C1 segment of cervical spinal cord (tissue), 14 donors: ENCODE results near the gene AZGP1.
"Not testable (repeated sequence)": the region's sequence is repeated elsewhere in the genome, so short reads cannot be mapped to it uniquely, and the experiment has no call there.

ENCODE experiments used
- DNase-seq, 14 donors: peaks; one replicate each; lab custom pipeline; 2025; lab: John Stamatoyannopoulos, UW

AZGP1 gene

DNA sequence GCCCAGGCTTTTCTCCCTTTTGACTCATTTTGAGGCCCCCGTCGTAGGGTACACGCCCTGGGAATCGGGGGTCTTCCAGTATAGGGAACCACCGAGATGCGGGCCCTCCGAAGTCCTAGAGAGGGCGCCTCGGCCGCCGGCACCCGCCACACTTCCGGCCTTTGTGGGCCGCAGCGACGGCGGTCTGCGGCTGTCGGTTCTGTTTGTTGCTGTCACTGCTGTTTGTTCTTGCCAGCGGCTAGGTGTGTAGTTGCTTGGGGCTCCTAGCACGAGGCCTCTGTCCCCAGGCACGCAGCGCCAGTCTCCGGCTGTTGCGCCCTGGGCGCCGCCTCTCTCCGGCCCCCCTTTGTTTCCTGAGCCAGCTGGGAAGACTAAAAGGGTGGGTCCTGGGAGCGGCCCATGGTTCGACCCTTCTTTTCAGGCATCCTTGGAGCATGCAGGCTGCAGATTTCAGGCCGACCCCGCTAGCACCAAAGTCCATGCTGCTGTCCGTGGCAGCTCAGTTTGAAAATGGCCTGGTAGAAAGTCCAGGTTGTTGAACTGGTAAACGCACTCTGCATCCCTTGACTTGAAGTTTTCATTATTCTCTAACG is 21.8 kb upstream of the AZGP1 start:
- peak in 9 of 14 donors; percentile 5 to 77 (median 41) for DNase-seq

DNA sequence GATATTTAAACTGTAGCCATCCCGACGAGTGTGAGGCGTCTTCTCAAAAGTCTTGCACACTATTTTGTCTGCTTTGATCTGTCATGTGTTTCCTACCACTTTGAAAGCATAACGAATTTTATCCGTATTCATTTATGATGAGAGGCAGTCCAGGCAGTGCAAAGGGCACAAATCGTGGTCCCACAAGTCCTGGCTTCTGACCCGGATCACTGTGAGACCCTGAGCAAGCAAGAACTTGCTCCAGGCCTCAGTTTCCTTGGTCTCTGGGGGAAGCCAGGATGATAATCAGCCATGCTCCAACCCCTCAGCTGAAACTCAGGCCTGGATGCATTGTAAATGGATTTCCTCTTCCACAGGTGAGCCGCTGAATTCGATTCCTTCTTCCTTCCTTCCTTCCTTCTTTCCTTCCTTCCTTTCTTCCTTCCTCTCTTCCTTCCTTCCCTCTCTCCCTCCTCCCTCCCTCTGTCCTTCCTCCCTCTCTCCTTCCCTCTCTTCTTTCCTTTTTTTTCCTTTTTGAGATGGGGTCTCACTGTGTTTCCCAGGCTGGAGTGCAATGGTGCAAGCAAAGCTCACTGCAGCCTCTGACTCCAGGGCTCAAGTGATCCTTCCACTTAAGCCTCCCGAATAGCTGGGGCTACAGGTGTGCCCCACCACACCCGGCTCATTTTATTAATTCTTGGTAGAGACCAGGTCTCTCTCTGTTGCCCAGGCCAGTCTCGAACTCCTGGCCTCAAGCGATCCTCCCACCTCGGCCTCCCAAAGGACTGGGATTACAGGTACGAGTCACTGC is 21.1 kb upstream of the AZGP1 start:
- no peak for DNase-seq

DNA sequence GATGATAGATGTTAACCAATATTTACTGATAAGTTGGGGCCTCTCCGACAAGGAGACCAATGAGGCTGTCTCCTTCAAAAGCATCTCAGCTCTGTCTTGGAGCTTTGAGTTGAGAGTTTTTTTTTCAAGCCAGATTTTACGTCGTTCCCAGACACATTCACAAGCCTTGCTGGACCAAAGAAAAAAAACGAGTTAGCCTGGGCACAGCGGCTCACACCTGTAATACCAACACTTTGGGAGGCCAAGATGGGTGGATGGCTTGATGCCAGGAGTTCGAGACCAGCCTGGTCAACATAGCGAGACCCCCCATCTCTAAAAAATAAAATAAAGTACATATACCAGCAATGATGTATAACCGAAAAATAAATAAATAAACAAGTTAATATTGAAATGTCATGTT is 19.0 kb upstream of the AZGP1 start:
- no peak for DNase-seq

DNA sequence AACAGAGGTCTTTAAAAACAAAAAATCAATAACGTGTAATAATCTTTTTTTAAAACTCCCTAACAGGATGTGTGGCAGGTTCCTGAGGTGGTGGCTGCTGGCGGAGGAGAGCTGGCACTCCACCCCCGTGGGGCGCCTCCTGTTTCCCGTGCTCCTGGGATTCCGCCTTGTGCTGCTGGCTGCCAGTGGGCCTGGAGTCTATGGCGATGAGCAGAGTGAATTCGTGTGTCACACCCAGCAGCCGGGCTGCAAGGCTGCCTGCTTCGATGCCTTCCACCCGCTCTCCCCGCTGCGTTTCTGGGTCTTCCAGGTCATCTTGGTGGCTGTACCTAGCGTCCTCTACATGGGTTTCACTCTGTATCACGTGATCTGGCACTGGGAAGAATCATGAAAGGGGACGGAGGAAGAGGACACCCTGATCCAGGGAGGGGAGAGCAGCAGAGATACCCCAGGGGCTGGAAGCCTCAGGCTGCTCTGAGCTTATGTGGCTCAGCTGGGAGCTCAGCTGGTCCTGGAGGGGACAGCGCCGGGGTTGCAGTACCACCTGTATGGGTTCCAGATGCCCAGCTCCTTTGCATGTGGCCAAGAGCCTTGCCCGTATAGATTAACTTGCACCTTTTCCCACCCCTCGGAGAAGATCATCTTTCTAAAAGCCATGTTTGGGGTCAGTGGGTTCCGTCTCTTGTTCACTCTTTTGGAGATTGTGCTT is 16.7 kb upstream of the AZGP1 start:
- no peak for DNase-seq

- DNase-seq, result not testable (repeated sequence)
Observed at GRCh38 chr7:99991543-99991942, 15.7 kb upstream of the AZGP1 start.

DNA sequence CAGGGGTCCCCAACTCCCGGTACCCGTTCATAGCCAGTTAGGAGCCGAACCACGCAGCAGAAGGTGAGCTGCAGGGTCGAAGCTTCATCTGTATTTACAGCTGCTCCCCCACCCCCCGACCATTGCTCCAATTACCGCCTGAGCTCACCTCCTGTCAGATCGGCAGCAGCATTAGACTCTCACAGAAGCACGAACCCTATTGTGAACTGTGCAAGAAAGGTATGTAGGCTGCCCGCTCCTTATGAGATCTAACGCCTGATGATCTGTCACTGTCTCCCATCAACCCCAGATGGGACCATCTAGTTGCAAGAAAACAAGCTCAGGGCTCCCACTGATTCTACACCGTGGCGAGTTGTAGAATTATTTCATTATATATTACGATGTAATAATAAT is 14.6 kb upstream of the AZGP1 start:
- DNase-seq, result peak in 2 of 14 donors; percentile 4 to 14

GRCh38 chr7:99987846-99988245 is 12.0 kb upstream of the AZGP1 start:
- DNase-seq, result no peak

DNA sequence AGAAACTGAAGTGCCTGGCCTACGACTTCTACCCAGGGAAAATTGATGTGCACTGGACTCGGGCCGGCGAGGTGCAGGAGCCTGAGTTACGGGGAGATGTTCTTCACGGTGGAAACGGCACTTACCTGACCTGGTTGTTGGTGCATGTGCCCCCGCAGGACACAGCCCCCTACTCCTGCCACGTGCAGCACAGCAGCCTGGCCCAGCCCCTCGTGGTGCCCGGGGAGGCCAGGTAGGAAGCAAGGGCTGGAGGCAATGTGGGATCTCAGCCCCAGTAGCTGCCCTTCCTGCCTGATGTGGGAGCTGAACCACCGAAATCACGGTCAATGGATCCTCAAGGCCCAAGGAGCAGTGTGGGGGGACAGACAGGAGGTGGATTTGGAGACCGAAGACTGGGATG is 11.5 kb upstream of the AZGP1 start:
- not testable (repeated sequence) for DNase-seq

DNA sequence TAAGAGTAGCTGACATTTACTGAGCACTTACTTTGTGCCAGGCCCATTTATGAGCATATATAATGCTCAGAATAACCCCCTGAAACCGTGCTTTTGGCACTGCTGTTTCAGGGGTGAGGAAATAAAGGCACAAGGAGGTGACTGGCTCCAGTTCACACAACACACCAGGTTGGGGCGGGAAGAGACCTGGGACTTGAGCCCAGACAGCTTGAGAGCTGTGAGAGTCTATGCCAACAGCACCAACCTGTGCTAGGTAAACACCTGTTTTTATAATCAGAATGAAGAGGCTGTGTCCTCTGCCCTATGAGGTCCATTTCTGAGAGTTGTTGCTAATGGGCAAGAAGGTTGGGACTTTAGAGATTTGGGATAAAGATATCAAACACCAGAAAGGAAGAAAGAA is 8.8 kb upstream of the AZGP1 start:
- DNase-seq, result no peak

- not testable (repeated sequence) for DNase-seq
Observed at GRCh38 chr7:99981066-99981465, 5.2 kb upstream of the AZGP1 start.

GRCh38 chr7:99980448-99980872 is 4.6 kb upstream of the AZGP1 start:
- not testable (repeated sequence) for DNase-seq

- peak in 10 of 14 donors; percentile 8 to 68 (median 34) for DNase-seq
Observed at GRCh38 chr7:99979814-99980225, 4.0 kb upstream of the AZGP1 start.

DNA sequence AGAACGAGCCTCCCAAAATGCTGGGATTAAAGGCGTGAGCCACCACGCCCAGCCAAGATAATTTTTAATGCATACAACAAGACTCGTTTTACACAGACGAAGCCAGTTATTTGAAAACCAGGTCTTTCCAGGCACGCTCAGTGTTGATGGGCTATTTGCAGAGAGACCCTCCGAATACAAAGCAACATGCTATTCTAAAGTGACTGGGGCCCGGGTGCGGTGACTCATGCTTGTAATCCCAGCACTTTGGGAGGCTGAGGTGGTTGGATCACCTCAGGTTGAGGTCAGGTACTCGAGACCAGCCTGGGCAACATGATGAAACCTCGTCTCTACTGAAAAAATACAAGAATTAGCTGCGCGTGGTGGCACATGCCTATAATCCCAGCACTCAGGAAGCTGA is 795 bp upstream of the AZGP1 start:
- DNase-seq, result no peak

- no peak for DNase-seq
Observed at GRCh38 chr7:99974681-99975080, 1.1 kb downstream of the AZGP1 start.

GRCh38 chr7:99973817-99974216 is 2.0 kb downstream of the AZGP1 start:
- DNase-seq, result not testable (repeated sequence)

GRCh38 chr7:99971242-99971641 is 4.6 kb downstream of the AZGP1 start:
- DNase-seq, result no peak

DNA sequence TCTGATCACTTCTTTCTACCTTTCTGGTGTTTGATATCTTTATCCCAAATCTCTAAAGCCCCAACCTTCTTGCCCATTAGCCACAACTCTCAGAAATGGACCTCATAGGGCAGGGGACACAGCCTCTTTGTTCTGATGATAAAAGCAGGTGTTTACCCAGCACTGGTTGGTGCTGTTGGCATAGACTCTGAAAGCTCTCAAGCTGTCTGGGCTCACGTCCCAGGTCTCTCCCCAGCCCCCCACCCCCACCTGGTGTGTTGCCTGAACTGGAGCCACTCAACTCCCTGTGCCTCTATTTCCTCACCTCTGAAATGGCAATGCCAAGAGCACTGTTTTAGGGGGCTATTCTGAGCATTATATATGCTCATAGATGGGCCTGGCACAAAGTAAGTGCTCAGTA is 6.0 kb downstream of the AZGP1 start:
- not testable (repeated sequence) for DNase-seq

- DNase-seq, result no peak
Observed at GRCh38 chr7:99969298-99969697, 6.5 kb downstream of the AZGP1 start.

- no peak for DNase-seq
Observed at GRCh38 chr7:99958564-99959227, 17.1 kb downstream of the AZGP1 start.

DNA sequence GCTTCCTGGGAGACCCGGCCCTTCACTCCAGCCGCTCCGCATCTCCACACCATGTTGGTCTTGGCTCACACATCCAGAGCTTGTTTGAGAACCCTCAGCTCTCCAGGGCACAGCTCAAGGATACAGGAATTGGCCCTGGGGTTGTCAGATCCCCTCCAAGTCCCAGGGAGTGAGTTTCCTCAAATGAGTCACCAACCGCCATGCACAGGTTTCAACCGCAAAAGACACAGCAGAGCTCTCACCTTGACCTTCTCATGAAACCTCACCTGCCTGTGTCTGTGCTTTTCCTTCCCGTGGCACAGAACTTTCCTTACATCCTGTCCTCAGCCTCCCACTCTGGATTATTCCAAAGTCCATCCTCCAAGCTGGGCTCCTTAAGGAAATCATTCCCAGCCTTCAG is 20.6 kb downstream of the AZGP1 start:
- DNase-seq, result no peak

DNA sequence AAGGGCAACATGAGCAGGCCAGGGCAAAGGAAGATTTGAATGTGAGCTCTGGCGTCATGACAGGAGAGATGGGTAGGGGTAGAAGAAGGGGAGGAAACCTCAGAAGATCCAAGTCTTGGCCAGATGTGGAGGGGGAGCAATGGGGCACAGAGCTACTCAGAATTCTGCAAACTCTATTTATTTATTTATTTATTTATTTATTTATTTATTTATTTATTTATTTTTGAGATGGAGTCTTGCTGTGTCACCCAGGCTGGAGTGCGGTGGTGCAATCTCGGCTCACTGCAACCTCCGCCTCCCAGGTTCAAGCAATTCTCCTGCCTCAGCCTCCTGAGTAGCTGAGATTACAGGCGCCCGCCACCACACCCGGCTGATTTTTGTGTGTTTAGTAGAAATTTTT is 21.2 kb downstream of the AZGP1 start:
- DNase-seq, result not testable (repeated sequence)

DNA sequence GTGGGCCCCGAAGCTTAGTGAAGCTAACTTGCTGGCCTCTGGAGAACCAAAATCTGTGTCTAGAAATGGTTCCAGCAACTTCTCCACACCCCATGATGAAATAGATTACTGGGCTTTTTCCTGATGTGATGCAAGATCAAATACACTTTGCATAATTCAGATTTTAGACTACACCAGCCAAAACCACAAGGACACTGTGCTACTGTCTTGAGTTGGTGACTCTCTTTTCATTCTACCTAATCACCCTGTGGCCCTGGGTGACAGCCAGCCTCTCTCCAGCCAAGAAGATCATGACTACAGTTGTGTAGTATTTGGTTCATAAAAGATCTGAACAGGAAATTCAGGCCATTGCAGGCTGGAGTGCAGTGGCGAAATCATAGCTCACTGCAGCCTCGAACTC is 22.2 kb downstream of the AZGP1 start:
- no peak for DNase-seq
